DOHH2 (cell line): ENCODE results near the gene EPS8.

ENCODE experiments used
- CTCF ChIP-seq: fragments of 200-600 bp; sonication (generic); IDR thresholded peaks from one replicate; pipeline ENCODE4 v1.5.1; 2014; ENCODE audit warnings: antibody characterized with exemption, mild to moderate bottlenecking, low read depth, low read length; ENCODE audit not compliant: poor library complexity, severe bottlenecking
- EZH2phosphoT487 ChIP-seq: fragments of 200-600 bp; sonication (generic); IDR thresholded peaks from 2 replicates; pipeline ENCODE4 v1.6.1; 2017; ENCODE audit warnings: borderline replicate concordance, mild to moderate bottlenecking, antibody characterized with exemption, low read length, moderate library complexity, mixed read lengths

GRCh38 chr12:15644700-15645099 is 144.5 kb downstream of the EPS8 start:
- TF ChIP-seq CTCF (no peak), EZH2phosphoT487 (no peak)
